TTC549 (cell line): Measurements from ENCODE around the gene CD8B.
"Not testable (repeated sequence)": the region's sequence is repeated elsewhere in the genome, so short reads cannot be mapped to it uniquely, and the experiment has no call there.

ENCODE experiments used
- FAIRE-seq: peaks from 2 replicates; lab custom pipeline; 2012; peaks lifted over from hg19 to GRCh38; lab: Jason Lieb, UNC

CD8B gene

GRCh38 chr2:86835548-86835889 lies 26.2 kb downstream of the CD8B start:
- not testable (repeated sequence) for FAIRE-seq

DNA sequence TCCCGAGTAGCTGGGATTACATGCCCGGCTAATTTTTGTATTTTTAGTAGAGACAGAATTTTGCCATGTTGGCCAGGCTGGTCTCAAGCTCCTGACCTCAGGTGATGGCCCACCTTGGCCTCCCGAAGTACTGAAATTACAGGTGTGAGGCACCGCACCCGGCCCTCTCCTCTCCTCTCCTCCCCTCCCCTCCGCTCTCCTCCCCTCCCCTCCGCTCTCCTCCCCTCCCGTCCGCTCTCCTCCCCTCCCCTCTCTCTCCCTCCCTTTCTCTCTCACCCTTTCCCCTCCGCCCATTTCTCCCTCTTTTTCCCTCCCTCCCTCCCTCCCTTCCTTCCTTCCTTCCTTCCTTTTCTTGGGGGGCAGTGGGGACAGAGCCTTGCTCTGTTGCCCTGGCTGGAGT lies 28.4 kb downstream of the CD8B start:
- no peak for FAIRE-seq

- FAIRE-seq = no peak
These were observed 29.2 kb downstream of the CD8B start for GRCh38 chr2:86832334-86833096.

- FAIRE-seq = no peak
These were observed 30.1 kb downstream of the CD8B start for GRCh38 chr2:86831537-86831936.

DNA sequence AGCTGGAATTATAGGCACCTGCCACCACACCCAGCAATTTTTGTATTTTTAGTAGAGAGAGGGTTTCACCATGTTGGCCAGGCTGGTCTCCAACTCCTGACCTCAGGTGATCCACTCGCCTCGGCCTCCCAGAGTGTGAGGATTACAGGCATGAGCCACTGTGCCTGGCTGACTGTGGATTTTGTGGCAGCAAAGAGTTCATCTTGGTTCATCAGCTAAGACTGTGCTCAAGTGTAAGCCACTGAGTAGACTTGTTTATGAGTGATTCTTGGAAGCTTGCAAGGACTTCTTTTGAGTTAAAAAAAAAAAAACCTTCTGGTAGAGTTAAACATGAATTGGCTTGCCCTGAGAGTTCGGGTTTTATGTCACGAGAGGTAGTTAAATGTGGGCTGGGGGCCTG lies 34.7 kb downstream of the CD8B start:
- FAIRE-seq = no peak

GRCh38 chr2:86825693-86826381 lies 35.8 kb downstream of the CD8B start:
- FAIRE-seq = no peak

- no peak for FAIRE-seq
These were observed 36.5 kb downstream of the CD8B start for GRCh38 chr2:86825036-86825692.

DNA sequence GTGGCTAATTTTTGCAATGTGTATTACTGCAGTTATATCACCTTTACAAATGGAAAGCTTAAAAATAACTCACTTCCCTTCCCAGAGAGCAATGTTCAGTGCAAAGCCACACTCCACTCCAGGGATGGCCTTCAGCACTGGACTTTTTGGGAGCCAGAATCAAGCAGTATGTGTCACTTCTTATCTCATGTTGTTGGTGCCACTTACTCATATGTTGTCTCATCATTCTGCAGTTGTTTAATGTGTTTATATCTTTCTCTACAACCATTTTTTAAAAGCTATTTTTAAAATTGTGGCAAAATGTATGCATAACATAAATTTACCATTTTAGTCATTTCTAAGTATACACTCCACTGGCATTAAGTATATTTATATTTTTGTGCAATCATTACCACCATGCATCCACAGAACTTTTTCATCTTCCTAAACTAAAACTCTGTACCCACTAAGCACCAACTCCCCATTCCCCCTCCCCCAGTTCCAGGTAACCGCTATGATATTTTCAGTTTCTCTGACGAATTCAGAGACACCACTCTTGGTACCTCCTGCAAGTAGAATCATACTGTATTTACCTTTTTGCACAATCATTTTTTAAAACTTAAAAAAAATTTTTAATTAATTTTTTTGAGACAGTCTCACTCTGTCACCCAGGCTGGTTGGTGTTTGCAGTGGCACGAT lies 38.9 kb downstream of the CD8B start:
- no peak for FAIRE-seq

DNA sequence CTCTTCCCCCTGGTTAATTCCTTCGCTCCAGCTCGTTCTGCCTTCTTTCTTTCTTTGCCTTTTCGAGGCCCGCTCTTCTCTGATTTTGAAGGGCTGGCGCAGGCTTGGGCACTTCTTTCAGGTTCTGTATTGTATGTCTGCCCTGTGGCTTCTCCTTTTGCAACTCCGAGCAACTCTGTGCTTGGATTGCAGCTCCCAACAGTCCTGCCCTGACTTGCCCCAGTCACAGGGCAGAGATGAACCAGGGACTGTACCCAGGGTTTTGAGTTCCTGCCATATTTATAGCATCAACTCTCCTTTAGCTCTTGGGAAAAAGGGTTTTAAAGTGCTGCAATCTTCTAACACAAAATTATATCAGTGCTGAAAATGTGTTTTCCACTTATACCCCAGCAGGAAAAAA lies 39.8 kb downstream of the CD8B start:
- no peak for FAIRE-seq

DNA sequence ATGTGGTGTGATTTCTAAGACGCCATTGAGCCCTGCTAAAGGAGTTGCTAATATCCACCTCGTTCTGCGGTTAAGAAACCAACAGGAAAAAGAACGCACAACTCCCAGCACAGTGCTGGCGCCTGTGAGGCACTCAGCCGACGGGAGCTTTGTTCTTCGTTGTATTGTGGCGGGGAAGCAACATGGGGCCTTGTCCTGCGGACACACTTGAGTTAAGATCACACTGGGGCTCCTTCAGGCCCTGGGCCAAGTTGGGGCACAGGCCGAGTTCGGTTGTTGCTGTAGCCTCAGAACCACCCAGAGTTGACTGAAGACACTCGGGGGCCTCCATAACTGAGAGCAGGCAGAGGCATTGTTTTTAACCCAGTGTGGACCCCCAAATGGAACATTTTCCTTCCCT lies 40.4 kb downstream of the CD8B start:
- no peak for FAIRE-seq

- FAIRE-seq = no peak
These were observed 42.7 kb downstream of the CD8B start for GRCh38 chr2:86818957-86819356.

GRCh38 chr2:86818114-86818801 lies 43.4 kb downstream of the CD8B start:
- no peak for FAIRE-seq

DNA sequence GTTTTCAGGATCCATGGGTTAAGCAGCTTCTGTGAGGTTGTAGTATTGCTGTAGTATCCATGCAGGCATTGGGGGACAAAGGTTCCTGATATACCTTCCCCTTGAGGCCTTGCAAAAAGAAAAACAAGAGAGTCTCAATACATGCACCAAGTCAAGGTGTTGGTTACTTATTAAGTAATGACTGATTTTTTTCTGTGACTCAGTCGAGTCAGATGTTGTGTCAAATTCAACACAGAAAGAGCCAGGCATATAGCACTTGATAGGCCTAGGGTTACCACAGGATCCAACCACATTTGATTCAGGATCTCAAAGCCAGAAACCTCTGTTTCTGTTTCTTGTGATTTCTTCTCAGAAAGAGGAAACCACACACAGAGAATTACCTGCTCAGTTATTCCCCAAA lies 46.1 kb downstream of the CD8B start:
- FAIRE-seq = no peak

DNA sequence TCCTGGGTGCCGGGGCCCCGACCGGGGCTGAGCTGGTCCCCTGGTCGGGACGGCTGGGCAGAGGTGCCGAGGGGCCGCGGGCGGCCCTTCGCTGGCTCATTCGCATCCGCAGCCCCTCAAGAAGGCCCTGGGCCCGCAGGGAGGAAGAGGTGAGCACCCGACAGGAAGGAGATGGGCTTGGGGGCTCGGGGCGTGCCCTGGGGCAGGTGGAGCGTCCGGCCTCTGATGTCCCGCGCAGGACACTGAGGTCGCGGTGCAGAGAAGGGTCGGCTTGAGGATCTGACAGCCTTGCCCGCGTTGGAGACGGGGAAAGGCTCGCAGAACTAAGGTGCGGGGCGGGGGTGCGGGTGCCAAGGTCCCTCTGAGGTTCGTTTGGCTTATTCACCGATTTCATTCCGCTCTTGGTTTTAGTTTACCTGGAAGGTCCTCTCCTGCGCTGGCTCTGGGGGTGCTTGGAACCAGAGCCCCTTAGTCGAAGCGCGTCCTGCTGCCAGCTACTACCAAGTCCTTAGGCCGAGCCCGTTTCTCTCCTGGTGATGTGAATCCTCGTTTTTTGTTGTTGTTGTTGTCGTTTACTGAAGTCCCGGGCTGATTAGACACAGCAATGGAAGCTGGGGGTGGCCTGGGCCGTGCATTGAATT lies 52.1 kb downstream of the CD8B start:
- no peak for FAIRE-seq

DNA sequence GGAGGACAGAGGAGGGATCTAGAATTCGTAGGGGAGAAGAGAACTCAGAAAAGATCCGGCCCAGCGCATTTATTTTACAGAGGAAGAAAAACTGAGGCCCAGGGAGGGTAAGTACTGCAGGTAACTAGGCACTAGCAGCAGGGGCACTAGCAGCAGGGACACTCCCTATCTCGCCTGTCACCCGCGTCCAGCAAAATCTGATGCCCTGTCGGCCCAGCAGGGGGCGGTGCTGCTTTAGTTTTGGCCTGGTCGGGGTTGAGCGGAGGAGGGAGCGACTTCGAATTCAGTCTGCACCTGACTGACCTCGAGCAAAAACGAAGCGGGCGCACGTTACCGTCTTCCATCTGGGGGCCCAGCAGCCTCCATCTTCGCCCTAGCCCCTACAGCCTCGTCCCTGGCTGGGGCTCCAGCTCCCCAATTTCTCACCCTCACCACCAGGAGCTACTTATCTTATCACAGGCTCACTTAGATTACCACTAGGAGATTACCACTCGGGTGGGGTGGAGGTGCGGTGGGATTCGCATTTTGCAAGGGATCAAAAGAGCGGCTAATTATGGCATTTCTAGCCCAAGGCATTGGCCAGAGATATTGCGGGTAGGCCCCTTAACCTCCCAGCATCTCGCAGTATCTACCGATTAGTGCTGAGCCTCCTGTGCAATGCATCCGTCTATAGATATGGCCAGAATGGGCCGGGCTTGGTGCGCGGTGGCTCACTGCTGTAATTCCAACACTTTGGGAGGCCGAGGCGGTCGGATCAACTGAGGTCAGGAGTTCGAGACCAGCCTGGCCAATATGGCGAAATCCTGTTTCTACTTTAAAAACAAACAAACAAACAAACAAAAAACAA lies 53.1 kb downstream of the CD8B start:
- no peak for FAIRE-seq

DNA sequence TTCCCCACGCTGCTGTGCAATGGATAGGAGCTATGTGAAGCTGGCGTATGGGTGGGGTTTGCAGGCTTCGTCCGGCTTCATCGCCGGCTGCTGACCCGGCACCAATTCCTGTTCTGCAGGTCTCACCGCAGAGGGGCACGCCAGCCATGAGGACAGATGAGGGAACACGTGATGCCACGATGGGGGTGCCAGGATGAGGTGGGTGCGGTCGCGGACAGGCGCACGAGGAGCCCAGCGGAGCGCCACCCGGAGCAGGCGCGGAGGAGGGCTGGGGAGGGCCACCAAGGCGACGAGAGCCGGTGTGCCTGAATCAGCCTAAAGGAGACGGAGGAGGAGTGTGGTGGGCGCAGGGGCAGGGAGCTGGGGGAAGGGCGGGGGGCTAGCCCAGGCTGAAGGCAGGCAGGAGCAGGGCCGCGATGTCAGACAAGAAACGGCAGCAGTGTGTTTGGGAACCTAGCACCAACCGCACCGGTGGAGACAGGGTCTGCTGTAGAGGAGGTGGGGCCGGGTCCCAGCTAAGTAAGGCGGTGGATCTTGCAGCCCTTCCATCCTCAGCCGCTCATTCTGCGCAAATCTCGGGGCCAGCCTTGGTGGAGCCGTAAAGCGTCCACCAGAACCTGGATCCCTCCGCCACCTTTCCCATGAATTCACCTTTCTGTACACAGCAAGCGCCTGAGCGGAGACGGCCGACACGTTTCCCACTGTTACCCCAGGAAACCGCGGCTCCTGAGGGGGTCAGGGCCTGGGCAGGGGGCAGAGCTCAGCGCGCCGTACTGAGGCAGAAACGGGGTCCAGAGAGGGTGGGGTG lies 54.0 kb downstream of the CD8B start:
- no peak for FAIRE-seq

- no peak for FAIRE-seq
These were observed 54.6 kb downstream of the CD8B start for GRCh38 chr2:86807133-86807467.

GRCh38 chr2:86806059-86806857 lies 55.4 kb downstream of the CD8B start:
- FAIRE-seq = no peak

- FAIRE-seq = no peak
These were observed 60.7 kb downstream of the CD8B start for GRCh38 chr2:86800856-86801567.
